NCI-H146 treated with DMSO at 0.1 percent for 48 hours (cell line): ENCODE data around the gene TNMD.
"Not testable (repeated sequence)": the region's sequence is repeated elsewhere in the genome, so short reads cannot be mapped to it uniquely, and the experiment has no call there.

Source experiments
- DNase-seq: peaks from one replicate; lab custom pipeline; 2025; ENCODE audit not compliant: unreplicated experiment; lab: John Stamatoyannopoulos, UW

TNMD gene

DNA sequence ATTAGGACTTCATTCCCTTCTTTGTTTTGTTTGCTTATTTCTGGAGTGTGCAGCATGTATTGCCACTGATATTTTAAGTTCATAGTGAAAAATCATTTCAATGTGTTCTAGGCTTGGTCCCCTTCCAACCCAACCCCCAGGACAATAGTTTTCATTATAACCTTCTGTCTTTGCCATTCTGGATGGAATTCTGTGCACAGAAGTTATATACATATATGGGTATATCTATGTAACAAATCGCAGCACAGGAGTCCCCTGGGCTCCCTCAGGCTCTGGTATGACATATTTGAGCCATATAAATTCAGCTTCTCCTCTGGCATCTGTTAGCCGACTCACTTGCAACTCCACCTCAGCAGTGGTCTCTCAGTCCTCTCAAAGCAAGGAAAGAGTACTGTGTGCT lies at the start of gene TNMD:
Gene TNMD (plus strand): TSS at position 326 of the 400 bp plus-strand sequence. CDS start 83 bp downstream, outside the sequence.
- DNase-seq = no peak

DNA sequence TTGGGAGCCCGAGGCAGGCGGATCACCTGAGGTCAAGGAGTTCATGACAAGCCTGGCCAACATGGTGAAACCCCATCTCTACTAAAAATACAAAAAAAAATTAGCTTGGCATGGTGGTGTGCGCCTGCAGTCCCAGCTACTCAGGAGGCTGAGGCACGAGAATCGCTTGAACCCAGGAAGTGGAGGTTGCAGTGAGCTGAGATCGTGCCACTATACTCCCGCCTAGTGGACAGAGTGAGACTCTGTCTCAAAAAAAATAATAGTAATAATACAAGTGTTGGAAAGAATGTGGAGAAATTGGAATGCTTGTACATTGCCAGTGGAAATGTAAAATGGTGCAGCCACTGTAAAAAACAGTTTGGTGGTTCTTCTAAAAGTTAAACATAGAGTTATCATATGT lies 19.2 kb upstream of the TNMD start:
- DNase-seq = not testable (repeated sequence)

DNA sequence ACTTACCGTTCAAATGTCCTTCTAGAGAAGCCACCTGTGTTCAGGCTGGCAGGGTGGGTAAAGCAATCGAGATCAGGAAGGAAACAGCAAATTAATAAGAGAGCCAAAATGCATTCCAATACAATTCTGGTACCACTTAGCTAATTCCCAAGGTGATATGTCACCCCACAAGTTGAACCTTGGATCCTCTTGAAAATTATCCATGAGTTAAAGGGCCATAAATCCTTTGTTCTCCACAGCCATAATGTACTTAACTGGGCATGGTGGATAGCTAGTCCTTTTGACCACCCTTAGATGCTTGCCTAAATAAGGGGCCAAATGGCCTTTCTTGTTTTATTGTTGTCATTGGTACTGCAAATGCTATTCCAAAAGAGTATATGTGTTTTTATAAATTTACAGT lies 2.0 kb downstream of the TNMD start:
- DNase-seq = no peak

DNA sequence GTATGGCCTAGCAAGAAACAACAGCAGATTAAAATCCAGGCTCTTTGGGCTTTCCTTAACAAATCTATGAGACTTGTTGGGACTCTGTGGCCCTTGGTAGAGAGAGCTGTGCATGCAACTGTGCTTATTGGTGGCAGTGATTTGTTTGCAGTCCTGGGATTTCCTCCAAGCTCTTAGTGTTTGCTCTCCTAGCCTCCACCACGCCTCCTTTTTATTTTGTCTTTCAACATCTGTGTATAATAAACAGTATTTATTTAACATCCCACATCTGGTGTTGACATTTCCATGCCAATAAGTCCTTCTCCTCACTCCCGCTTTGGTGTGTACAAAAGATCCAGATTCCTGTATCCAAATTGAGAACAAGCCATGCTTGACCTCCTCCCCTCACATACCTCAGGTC lies 3.1 kb downstream of the TNMD start:
- no peak for DNase-seq

DNA sequence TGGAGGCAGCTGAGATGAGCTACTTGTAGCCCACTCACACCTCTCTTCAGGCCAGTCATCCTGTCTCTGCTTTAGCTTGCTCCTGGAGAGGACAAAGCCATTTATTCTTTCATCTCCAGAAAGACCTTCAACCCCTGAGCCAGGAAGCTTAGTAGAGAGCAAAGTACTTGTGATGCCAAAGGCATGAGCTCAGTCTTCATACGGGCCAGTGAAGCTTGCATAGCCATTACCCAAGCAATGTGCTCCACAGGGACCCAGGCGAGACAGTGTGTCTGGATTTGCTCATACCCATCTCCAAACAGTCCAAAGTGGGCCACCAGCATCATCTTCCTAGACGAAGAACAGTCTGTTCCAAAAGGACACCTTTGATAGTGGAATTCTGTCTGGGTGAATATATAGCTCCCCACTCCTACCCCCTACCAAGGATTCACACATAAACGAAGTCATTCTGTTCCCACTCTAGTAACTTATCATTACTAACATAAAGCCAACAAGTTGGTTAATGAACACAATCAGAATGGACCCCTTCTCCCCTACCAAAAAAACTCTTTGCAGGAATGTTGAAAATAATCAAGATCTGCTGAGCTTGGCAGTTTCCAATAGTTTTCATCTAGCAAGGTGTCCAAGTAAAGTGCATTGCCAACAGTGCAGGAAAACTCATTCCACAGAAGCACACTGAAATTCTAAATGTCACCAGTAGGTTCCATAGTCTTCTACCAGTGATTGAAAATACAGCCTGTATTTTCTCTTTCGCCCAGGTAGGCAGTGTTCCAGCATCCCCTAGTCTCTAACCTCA lies 6.7 kb downstream of the TNMD start:
- no peak for DNase-seq

DNA sequence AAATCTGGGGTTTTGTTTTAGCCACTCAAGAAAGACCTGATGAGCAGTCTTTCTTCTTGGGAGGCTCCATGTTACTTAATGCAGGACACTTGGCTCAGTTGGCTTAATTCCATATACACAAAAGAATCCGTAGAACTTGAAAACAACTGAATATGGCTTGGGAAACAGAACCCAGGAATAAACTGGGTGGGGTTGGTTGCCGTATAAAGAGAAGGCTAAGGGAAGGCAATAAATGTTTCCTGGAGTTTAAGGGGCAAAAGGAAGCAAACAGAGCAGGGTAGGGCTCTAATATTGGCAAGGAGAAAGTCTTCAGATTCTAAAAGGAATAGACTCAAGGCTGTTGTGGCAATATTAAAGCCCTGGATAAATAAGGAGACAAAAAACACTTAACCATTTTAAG lies 8.4 kb downstream of the TNMD start:
- no peak for DNase-seq

DNA sequence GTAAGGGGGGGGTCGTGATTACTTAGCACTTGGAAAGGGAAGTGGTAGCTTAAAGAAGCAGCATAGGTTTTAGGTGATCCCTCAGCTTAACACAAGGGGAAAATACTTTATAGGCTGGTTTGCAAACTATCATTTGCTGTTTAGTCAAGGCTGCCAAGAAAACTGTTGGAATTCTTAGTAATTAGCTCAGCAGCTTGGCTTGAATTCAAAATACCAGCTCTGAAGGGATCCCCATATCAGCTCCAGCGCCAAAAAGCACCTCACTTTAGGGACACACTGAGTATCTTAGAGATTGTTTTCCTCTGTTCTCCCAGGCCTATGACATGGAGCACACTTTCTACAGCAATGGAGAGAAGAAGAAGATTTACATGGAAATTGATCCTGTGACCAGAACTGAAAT lies 8.8 kb downstream of the TNMD start:
- no peak for DNase-seq

DNA sequence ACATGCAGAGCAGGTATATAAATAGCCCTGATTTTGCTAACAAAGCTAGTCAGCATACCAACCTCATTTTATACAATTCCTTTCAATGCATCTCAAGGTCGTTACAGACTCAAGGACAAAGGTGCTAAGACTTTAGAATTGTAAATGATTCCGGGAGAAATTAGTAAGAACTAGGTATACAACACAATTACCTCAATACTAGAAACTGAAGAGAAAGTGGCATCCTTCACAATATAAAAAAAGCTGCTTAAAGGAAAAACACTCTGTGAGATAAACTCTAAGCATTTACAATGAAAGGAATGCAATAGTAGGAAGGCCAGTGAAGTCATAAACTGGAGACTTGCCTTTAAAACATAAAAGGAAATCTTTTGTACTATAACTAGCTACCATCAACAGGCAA lies 11.9 kb downstream of the TNMD start:
- no peak for DNase-seq

DNA sequence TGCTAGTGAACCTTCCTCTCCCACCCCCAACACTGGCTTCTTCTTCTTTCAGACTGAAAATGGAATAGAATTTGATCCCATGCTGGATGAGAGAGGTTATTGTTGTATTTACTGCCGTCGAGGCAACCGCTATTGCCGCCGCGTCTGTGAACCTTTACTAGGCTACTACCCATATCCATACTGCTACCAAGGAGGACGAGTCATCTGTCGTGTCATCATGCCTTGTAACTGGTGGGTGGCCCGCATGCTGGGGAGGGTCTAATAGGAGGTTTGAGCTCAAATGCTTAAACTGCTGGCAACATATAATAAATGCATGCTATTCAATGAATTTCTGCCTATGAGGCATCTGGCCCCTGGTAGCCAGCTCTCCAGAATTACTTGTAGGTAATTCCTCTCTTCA lies 14.7 kb downstream of the TNMD start:
- DNase-seq = no peak

DNA sequence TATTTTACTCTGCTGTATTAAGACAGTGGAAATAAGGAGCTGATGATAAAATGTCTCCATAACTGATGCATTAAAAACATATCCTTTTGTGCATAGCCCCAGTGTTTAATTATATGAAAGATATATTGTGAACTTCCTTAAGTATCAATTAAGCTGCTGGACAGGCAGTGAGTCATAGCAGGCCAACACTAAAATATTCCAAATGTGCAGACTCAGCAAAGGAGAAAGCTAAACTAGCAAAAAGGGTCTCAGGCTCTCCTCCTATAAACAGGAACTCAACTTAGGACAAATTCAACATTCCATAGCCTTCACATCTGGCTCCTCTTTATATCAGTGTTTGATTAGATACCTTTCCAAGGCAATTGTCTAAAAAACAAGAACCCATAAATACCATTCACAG lies 15.6 kb downstream of the TNMD start:
- DNase-seq = no peak

DNA sequence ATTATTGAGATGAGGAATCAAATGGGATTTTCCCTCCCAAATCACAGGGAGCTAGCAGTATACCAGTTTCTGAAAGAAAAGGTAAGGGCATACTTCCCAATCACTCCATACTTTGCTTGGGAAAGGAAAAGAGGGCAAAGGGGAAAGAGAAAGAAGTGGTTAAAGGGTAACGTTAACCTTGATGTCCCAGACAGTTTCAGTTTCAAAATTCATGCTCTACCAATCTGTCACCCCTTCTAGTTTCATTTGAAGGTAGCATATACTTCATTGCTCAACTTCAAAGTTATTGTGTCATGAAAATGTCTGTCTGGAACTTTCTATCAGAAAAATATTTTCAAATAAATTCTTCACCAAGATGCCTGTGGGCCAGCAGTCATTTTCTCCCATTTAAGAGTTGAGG lies 16.0 kb downstream of the TNMD start:
- DNase-seq = no peak

DNA sequence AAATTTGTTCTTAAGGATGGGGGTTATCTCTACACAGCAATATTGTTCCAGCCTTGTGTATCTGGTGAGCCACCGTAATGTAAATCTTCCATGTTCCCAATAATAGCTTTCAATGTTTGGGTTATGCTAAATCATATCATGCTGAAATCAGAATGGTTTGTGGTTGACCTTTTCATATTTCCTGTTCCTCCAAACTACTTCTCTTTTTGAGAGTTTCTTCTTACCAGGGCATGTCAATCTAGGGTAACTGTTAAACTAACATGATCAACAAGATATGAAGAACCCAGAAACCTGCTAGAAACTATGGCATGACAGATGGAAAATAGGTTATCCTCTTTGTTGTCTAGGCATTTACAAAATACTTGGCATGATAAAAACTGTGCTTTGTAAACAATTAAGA lies 22.0 kb downstream of the TNMD start:
- no peak for DNase-seq

DNA sequence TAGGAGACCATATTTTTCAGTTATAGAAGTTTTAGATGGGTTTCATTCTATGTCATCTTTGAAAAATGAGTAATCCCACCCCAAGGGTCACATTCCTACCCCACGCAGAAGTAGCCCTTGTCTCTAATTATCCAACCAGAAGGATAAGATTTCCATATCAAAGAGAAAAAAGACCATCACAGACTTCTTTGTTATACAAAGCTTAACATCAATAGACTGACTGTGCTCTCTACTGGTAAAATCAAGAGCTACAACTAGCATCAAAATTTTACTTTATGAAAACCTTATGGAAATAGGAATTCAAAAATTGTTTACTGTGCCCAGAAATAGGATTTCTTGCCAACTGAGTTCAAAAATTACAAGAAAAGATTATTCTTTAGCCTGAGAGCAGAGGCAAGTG lies 24.9 kb downstream of the TNMD start:
- DNase-seq = no peak

DNA sequence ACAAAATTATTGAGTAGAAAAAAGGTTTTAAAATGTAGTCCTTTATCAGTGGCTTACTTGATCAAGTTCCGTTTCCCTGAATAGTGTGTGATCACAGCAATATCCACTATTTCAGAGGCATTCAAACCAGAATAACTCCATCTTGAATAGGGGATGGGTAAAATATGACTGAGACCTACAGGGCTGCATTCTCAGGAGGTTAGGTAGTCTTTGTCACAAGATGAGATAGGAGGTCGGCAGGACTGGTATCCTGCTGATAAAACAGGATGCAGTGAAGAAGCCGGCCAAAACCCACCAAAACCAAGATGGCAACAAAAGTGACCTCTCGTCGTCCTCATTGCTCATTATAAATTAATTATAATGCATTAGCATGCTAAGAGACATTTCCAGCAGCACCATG lies 27.2 kb downstream of the TNMD start:
- DNase-seq = no peak

DNA sequence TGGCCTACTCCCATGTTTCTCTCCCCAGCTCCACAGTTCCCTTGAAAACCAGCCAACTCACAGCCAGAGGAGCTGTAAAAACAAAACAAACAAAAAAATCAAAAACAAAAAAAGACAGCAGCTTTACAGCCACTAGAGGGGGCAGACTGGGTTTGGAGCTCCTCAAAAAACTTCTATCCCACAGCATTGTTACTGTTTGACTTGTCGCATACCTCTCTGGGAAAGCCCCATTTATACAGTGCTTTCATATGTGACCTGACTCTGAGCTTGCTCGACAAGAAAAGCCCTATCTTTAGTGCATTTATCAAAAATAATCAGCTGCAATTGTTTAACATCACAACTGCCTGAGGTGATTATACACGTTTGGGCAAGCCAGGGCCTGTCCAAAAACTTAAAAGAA lies 30.3 kb downstream of the TNMD start:
- DNase-seq = no peak

DNA sequence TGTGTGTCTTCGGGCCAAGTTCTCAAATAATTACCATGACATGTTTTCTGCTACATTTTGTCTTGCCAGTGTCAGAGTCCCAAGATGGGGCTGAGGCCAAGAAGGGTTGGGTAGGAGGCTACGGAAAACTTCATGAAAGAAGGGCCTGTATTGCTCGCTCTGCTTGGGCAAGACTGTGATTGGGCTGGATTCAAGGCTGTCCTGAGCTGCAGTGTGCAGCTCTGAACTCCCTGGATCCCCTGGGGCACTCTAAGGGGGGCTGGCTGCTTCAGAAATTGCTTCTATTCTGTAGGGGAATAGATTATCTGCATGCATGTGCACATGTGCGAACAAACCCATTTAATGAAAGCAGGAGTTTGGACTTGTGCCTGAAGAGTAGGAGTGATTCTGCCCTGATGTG lies 38.3 kb downstream of the TNMD start:
- DNase-seq = no peak

DNA sequence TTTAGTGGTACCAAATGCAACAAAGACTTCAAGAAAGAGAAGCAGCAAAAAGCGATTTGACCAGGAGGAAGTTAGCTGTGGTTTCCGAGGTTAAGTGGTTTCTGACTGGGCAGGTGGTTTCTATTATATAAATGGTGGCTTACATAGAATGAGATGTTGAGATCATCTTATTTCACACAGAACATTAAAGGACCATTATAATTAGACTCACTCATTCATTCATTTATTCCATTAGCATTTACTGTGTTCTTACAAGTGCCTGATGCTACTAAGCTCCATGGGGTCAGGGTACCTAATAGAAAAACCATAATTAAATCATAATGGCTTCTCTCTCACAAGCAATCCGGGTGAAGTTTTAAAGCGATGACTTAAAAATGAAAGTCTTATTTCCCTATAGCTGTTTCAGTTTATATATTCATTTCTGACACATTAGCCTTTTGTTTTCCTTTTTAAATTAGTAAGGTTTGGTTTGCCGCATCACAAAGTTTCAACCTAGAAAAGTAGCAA lies 41.3 kb downstream of the TNMD start:
- DNase-seq = no peak

DNA sequence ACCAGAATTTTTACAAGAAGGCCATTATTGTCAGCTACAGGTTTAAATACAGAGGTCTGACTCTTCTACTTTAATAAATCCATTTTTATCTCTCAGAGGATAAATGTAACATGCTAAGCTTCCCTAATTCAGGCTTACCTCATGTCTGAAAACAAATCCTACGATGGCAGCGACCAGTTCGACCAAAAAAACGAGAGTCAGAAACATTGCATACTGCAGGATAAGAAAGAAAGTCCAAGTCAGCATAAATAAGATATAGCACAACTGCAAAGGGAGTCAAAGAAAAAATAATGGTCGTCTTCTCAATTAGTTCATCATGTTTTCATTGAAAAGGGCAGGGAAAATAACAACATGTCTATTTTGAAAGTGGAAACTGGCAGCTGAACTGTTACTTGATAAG lies 50.3 kb downstream of the TNMD start:
- no peak for DNase-seq

DNA sequence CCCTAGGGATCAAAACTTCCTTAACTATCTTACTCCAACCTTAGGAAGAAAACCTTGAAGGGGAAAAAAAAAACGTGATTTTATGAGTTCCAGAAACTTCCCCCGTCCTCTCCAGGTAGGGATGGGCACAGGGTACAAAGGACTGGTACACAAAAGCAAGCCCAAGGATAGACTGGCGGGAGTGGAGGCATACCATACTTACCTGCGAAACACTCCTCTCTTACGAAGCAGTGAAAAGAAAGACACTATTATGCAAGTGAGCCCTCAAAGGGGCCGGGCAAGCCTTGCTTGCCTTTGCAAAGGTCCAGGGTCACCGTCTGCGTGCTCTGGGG lies 51.2 kb downstream of the TNMD start:
- no peak for DNase-seq

DNA sequence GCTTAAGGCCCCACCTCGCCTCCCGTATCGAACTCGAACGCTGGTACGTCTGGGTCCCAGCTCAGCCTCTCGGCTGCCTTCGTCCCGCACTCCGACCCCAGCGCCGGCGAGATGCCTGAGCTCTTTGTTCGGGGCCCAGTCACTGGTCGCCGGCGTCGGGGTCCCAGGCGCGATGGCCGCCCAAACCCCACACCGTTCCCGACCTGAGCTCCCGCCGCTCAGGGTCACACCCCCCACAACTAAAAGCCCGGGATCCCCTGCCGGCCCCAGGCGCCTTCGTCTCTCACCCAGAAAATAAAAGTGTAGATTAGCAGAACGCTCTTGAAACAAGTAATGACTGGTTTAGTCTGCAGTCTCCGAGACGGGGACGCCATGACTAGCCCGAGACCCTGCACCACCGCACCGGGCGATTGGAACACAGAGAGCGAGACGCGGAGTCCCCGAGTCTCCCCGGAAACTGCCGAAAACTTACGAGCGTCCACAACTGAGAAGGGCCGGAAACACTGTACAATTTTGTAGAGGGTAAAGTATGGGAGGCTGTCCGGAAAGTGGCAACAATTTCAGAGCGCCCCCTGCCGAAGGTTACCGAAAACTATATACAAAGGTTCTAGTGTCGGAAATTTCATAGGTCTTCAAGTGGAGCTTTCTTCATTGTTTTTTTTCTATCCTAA lies 51.7 kb downstream of the TNMD start, which contains the start of gene TSPAN6:
Gene TSPAN6 (minus strand): TSS at position 486 of the 671 bp plus-strand sequence. CDS start 112 bp downstream, at position 374.
- peak; percentile 77 for DNase-seq

DNA sequence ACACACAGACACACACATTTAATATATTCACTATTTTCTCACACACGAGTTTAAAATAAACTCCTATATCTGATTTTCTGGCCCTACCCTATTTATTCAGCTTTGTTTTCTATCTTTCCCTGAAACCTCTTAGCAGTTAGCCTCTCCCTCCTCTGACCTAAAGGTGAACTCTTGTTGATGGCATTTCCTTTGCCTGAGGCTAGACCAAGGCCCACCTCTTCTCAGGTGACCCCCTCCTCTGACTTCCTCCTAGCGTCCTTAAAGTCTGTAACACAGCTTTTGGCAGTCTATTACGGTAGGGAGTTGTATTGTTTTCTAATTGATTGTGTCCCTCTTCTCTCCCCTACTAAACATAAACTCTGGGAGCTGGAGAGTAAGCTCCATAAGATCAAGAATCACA lies 57.6 kb downstream of the TNMD start:
- no peak for DNase-seq

DNA sequence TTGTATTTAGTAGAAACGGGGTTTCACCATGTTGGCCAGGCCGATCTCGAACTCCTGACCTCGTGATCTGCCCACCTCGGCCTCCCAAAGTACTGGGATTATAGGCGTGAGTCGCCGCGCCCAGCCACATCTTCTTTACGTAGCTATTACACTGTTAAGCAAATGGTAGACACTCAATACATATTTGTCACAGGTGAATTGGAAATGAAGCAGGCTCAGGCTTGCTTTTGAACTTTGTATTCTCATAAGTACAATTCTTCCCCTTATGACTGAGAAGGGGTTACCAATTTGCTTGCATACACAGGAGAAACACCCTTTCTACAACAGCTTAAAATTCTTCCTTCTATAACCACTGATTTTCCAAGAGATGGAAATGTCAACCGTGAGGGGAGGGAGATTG lies 58.5 kb downstream of the TNMD start:
- no peak for DNase-seq
